Bronchial epithelial cell (primary cell): ENCODE measurements around the gene SEC24C. TPM values are rescaled to one million over a fixed set of nuclear protein-coding genes. Genes with fewer than 3 reads are reported as not detected.
"Not testable (repeated sequence)": the region's sequence is repeated elsewhere in the genome, so short reads cannot be mapped to it uniquely, and the experiment has no call there.

Experiments
- DNase-seq: peaks from one replicate; pipeline ENCODE4 v3.0.0-alpha.2; 2010; ENCODE audit warnings: low read depth
- FAIRE-seq: peaks from 2 replicates; lab custom pipeline; 2011; peaks lifted over from hg19 to GRCh38; lab: Jason Lieb, UNC
- H3K27me3 ChIP-seq: 2 replicates; pipeline ENCODE4 v1.5.1; 2011; ENCODE audit warnings: low read length; ENCODE audit not compliant: control insufficient read depth, insufficient read depth
- H3K36me3 ChIP-seq: 2 replicates; pipeline ENCODE4 v1.5.1; 2011; ENCODE audit warnings: low read length; ENCODE audit not compliant: control insufficient read depth, insufficient read depth
- H3K4me3 ChIP-seq: 2 replicates; pipeline ENCODE4 v1.5.1; 2011; ENCODE audit warnings: mild to moderate bottlenecking, low read depth, low read length, control low read depth
- total RNA-seq: library from RNA; depleted of rRNA; stranded (reverse); fragments of >200 nt; gene quantifications from 2 replicates; pipeline ENCODE4 v1.2.1, GENCODE V29; 2014
- TF ChIP-seq, protein P1 (sequence below): IDR thresholded peaks from 2 replicates; pipeline ENCODE4 v1.5.1; 2011; ENCODE audit warnings: mild to moderate bottlenecking, moderate library complexity, low read length, control low read depth, inconsistent platforms; ENCODE audit not compliant: insufficient read depth, severe bottlenecking

The SEC24C gene
- total RNA-seq, 1 donor from 2014 or later = 55.0 TPM

DNA sequence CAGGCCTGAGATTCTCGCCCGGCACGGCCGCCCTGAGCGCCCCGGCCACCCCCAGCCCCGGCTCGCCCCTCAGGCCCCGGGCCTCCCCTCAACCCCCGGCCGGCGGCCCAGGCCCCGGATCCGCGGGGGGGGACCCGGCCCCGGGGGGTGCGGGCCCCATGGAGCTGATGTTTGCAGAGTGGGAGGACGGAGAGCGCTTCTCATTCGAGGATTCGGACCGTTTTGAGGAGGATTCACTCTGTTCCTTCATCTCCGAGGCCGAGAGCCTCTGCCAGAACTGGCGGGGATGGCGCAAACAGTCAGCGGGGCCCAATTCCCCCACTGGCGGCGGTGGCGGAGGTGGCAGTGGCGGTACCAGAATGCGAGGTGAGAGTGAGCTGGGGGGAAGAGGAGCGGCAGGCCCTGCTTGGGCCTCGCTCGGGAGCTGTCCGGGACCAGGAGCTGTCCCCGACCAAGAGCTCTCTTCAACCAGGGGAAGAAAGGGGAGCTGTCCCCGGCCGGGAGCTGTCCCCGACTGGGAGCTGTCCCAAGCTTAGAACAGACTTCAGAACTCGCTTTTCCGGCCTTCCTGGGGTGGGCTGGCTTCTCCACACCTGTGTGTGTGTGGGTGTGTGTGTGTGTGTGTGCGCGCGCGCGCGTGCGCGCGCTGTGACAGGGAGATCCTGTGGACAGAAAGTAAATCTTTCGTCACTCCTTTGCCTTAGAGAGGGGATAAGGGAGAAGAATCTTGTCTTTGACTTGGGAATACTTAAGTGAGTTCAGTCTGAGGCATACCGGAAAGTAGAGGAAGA, 41.7 kb downstream of the SEC24C start:
- Histone ChIP-seq H3K4me3 (peak overlapping the region; percentile 91), H3K36me3 (peaks cover 15% of the 10 kb centered on the region), H3K27me3 (no peaks in the 10 kb centered on the region)
- TF ChIP-seq, protein P1, sequence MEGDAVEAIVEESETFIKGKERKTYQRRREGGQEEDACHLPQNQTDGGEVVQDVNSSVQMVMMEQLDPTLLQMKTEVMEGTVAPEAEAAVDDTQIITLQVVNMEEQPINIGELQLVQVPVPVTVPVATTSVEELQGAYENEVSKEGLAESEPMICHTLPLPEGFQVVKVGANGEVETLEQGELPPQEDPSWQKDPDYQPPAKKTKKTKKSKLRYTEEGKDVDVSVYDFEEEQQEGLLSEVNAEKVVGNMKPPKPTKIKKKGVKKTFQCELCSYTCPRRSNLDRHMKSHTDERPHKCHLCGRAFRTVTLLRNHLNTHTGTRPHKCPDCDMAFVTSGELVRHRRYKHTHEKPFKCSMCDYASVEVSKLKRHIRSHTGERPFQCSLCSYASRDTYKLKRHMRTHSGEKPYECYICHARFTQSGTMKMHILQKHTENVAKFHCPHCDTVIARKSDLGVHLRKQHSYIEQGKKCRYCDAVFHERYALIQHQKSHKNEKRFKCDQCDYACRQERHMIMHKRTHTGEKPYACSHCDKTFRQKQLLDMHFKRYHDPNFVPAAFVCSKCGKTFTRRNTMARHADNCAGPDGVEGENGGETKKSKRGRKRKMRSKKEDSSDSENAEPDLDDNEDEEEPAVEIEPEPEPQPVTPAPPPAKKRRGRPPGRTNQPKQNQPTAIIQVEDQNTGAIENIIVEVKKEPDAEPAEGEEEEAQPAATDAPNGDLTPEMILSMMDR = no peak
- DNase-seq (peak; percentile 50), FAIRE-seq (no peak)

DNA sequence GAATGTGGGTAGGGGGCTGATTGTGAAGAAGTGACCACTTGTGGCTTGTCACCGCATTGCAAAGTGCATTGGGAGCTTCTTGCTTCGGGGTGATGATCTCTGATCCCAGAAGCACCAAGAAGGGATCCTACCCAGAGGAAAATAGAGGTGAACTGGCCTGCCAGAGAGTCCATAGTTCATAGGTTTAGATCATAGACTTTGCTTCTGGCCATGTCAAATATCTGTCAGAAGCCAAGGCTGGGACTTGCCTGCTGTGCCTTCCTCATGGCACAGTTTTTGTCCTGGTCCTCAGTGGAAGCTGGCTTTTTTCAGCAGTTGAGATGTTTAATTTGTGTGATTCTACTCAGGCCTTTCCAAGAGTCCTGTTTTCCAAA, 42.3 kb downstream of the SEC24C start:
- TF ChIP-seq, protein P1 = no peak
- Histone ChIP-seq H3K27me3 (no peaks in the 10 kb centered on the region), H3K36me3 (peaks cover 20% of the 10 kb centered on the region), H3K4me3 (peak overlapping the region; percentile 91)
- DNase-seq (no peak), FAIRE-seq (no peak)

DNA sequence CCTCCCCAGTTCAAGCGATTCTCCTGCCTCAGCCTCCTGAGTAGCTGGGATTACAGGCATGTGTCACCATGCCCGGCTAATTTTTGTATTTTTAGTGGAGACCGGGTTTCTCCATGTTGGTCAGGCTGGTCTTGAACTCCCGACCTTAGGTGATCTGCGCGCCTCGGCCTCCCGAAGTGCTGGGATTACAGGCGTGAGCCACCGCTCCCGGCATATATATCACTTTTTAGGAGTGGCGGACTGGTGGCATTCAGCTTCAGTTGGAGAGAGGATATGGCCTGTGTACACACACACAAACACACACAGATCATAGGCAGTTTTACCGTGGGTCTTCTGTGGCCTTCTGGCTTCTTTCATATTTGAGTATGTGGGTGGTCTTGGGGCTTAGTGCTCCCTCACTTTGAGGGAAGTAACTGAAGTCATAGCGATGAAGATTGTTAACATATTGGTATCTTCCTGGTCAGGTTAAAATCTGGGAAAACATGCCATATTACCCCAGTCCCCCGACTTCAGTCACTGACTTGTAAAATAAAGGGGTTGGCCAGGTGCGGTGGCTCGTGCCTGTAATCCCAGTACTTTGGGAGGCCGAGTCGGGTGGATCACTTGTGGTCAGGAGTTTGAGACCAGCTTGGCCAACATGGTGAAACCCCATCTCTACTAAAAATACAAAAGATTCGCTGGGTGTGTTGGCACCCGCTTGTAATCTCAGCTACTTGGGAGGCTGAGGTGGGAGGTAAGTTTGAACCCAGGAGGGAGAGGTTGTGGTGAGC, 43.0 kb downstream of the SEC24C start:
- not testable (repeated sequence) for H3K4me3 ChIP-seq

DNA sequence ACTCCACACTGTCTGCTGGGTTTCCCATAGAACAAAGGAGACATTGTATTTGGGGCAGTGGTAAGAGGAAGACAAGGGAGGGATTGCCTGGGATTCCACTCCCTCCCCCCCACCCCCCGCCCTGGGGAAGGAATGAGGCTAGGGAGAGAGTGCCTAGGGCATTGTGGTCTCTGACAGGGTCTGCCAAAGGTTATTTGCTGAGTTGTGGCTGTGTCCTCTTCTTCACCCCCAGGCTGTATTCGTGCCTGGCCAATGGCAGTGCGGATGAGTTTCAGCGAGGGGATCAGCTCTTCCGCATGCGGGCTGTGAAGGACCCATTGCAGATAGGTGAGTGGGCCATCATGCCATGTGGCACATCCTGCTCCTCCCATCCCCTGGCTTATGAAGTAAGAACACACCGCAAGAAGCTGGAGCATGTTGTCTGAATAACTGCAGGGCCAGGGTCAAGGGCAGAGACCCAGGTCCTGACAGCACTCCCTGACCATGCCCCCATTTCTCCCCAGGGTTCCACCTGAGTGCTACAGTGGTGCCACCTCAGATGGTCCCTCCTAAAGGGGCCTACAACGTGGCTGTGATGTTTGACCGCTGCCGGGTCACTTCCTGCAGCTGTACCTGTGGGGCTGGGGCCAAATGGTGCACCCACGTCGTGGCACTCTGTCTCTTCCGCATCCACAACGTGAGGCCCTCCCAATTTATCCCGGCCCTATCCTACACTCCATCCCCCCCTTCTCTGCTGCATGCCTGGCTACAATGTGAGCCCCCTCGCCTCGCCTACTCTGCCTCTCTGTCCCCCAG, 44.9 kb downstream of the SEC24C start:
- peaks cover 36% of the 10 kb centered on the region for H3K36me3 ChIP-seq
- no peaks in the 10 kb centered on the region for H3K27me3 ChIP-seq
- H3K4me3 ChIP-seq = no peak overlapping the region
- TF ChIP-seq, protein P1 = no peak
- DNase-seq (no peak), FAIRE-seq (no peak)

More for the DNA sequence above, 43.0 kb downstream of the SEC24C start:
- not testable (repeated sequence) for FAIRE-seq, DNase-seq, H3K27me3 ChIP-seq
- H3K36me3 ChIP-seq = peaks cover 24% of the 10 kb centered on the region

DNA sequence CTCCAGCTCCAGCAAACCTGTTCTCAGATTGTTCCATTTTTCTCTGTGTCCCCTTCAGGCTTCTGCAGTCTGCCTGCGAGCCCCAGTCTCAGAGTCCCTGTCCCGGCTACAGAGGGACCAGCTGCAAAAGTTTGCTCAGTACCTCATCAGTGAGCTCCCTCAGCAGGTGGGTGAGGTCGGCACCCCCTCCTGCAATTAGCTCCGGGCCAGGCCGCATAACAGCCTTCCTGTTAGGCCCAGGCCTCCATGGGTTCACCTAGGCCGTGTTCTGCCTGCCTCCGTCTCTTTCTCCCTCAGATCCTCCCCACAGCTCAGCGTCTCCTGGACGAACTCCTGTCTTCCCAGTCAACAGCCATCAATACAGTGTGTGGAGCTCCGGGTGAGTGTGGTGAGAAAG, 45.5 kb downstream of the SEC24C start:
- no peak overlapping the region for H3K4me3 ChIP-seq
- FAIRE-seq = no peak
- peaks cover 41% of the 10 kb centered on the region for H3K36me3 ChIP-seq

More for the DNA sequence above, 45.5 kb downstream of the SEC24C start:
- no peaks in the 10 kb centered on the region for H3K27me3 ChIP-seq
- TF ChIP-seq, protein P1 = no peak
- no peak for DNase-seq
